ENCODE data around the gene FAM163B.
A peak's percentile ranks its signal among the peaks of the same experiment; 100 is the strongest.
"Not testable (repeated sequence)": the region's sequence is repeated elsewhere in the genome, so short reads cannot be mapped to it uniquely, and the experiment has no call there.

FAM163B gene

GRCh38 chr9:133639613-133640012 lies 30.4 kb upstream of the FAM163B start:
- no peak for DNase-seq (ENCODE audit: low spot score)

DNA sequence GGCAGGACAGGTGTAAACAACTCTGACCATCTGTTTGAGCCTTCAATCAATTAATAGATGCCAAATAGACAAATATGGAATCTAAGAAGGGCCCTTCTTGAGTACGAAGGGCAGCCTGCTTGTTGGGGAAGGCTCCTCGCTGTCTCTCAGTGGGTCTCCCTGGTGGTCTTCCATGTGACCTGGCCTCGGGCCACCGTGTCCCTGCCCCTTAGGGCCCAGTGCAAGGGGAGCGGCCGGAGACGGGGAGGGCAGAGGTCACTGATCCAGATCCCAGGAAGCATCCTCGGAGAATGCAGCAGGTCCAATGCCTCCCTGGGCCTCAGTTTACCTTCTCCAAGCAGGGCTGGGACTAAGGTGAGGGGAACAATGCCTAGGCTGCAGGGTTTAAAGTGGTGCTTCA lies 29.5 kb upstream of the FAM163B start:
- DNase-seq (ENCODE audit: low spot score), result no peak

DNA sequence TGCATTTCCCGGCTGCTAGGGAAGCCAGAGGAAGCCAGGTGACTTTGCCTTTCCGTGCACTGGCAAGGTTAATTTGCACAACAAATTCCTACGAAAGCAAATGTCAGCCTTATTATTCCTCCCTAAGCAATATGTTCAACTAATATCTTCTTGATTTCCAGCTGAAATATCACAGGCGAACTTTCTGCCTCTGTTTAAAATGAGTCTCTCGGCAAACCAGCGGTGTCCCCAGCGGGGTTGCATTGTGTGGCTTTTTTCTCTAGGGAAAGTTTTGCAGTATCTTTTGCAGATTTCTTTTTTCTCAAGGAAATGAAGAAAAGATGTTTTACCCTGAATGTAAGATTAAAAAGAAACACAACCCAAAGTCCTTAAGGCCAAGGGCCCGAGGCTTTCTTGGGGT lies 28.9 kb upstream of the FAM163B start:
- DNase-seq (ENCODE audit: low spot score), result no peak

- no peak for DNase-seq (ENCODE audit: low spot score)
Measured at GRCh38 chr9:133637451-133638055, 28.4 kb upstream of the FAM163B start.

GRCh38 chr9:133636902-133637301 lies 27.7 kb upstream of the FAM163B start:
- no peak for DNase-seq (ENCODE audit: low spot score)

- DNase-seq (ENCODE audit: low spot score), result no peak
Measured at GRCh38 chr9:133635533-133636531, 26.6 kb upstream of the FAM163B start, which contains the start of gene DBH. TSS of gene DBH (plus strand) at chr9:133636363. CDS start at chr9:133636372, 9 bp downstream.

- no peak for DNase-seq (ENCODE audit: low spot score)
Measured at GRCh38 chr9:133635098-133635497, 25.9 kb upstream of the FAM163B start.

- no peak for DNase-seq (ENCODE audit: low spot score)
Measured at GRCh38 chr9:133634081-133634691, 25.0 kb upstream of the FAM163B start.

DNA sequence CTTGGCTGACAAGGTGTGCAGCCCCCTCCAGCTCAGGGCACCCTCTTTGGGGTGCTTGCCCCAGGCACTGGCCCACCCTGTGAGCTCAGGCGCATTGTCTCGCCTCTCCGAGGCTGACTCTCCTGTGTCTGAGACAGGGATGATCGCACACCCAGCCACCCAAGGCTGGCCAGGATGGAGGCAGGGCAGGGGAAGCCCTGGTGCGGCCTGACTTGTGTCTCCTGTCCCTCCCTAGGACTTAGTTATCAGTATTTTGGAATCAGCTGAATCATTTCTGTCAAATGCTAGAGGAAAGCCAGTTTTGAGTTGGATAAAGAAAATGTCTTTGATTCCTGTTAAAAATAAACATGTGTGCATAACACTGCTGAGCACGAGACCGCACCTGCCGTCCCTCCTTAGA lies 24.5 kb upstream of the FAM163B start:
- no peak for DNase-seq (ENCODE audit: low spot score)

GRCh38 chr9:133632806-133633680 lies 23.9 kb upstream of the FAM163B start:
- DNase-seq (ENCODE audit: low spot score), result no peak

DNA sequence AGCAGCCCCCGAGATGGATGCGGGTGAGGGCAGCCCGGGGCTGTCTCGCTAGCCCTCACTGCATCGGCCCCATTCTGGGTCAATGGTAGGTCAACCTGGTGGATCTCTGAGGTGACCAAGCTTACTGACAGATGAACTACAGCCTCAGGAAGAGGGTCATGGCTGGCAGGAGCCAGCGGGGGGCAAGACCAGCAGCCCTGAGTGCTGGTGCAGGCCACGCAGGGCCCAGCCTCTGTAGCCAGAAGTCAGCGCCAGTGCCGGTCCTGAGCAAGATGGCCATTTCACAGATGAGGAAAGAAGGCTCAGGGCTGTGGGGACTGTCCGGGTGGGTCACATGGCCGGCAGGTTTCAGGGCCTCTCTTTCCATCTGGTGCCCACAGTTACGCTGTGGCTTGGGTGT lies 21.9 kb upstream of the FAM163B start:
- no peak for DNase-seq (ENCODE audit: low spot score)

- DNase-seq (ENCODE audit: low spot score), result no peak
Measured at GRCh38 chr9:133629221-133630110, 20.3 kb upstream of the FAM163B start.

GRCh38 chr9:133628766-133629165 lies 19.6 kb upstream of the FAM163B start:
- no peak for DNase-seq (ENCODE audit: low spot score)

DNA sequence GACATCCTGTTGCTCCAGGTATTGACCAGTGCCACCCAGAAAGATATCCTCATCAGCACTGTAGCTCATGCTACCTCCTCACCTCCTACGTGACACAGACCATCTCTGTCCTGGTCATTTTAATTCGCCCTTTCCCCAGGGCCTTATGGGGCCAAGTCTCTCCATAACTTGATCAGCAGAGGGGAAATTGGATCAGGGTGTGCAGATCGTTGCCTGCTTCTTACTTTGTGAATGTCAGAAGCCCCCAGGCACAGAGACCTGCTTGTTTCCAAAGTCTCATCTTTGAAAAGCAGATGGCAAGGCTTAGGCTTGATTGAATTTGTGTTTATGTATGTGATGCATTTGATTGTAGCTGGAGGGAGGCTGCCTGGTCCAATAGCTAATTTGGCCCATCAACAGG lies 18.2 kb upstream of the FAM163B start:
- no peak for DNase-seq (ENCODE audit: low spot score)

GRCh38 chr9:133626008-133626407 lies 16.8 kb upstream of the FAM163B start:
- DNase-seq (ENCODE audit: low spot score), result not testable (repeated sequence)

- DNase-seq (ENCODE audit: low spot score), result no peak
Measured at GRCh38 chr9:133622555-133622954, 13.4 kb upstream of the FAM163B start.

DNA sequence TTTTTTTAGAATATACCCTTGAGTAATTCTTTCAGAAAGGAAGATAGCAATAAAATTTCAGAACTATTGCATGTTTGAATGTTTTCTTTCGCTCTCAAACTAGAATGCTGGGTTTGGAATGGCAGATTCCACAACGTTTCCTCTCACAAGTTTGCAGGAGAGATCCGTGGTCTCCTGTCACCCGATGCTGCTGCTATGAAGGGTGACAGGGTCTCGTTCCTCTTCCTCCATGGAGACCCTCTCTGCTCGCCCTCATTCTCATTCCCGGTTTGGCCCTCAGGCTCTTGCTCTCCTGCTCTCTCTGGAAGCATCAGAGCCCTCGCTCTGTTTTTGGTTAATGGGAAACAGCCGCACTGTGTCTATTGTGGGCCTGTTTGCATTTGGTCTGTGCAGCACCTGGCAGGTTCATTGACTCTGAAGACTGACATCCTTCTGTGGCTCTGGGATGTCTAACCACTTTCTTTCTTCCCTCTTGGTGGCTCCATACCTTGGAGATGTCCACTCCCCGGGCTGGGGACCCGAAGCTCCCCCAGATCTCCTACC lies 12.6 kb upstream of the FAM163B start:
- DNase-seq (ENCODE audit: low spot score), result no peak

GRCh38 chr9:133619791-133620190 lies 10.6 kb upstream of the FAM163B start:
- DNase-seq (ENCODE audit: low spot score), result peak; percentile 71

DNA sequence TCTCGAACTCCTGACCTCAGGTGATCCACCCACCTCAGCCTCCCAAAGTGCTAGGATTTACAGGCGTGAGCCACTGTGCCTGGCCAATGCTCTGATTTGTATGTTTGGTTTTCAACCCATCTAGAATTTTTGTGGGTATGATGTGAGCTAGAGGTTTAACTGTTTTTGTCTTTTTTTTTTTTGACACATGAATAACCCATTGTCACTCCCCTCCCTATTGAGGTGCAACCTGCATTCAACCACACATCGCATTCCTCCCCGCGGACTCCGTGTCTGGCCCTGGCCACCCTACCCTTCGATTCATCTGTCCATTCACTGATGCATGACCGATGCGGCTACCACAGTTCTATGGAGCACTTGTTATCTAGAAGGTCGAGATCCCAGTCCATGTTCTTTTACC lies 9.5 kb upstream of the FAM163B start:
- no peak for DNase-seq (ENCODE audit: low spot score)

DNA sequence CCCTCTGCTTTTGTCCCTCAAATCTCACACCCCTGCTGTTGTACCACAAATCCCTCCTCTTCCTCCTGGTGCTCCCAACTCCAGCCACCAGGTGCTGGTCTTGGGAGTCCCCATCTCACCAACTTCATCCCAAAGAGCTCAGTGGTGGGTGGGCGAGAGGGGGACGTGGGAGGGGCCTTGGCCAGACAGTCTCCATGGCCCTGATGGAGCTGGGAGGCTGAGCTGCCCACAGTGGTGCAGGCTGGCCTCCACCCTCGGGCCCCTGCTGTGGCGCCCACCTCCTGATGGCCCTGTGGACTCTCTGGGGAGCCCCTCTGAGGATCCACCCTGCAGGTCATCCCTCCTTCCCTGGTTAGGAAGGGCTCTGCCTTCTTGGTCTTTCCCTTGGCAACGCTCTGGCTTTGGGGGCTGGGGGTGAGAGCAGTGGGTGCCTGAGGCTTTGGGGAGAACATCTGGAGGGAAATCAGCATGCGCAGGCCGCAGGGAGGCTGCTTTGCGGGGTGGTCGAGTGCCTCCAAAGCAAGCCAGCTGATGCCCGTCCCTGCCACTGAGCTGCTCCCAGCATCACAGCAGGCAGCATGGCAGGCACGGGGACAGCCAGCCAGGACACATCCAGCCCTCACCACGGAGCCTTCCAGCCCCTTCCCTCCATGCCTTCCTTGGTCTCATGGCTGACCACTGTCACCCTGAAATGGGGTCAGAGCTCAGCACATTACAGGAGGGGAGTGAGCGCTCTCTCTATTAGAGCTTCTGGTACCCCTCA lies 7.6 kb upstream of the FAM163B start:
- no peak for DNase-seq (ENCODE audit: low spot score)
